SK-N-SH treated with all-trans-retinoic acid at 6 μM for 48 hours (cell line): ENCODE data around the gene DEPDC4.

Experiments used
- BACH2 ChIP-seq: fragments of 250-450 bp; sonication (Bioruptor Pico); IDR thresholded peaks from 2 replicates; pipeline ENCODE4 v1.9.0; 2021; ENCODE audit warnings: mild to moderate bottlenecking, borderline replicate concordance
- ZFP30 ChIP-seq: fragments of 450-650 bp; formaldehyde crosslinking; IDR thresholded peaks from 2 replicates; pipeline ENCODE4 v1.5.0; 2022; ENCODE audit warnings: mild to moderate bottlenecking, moderate library complexity

DNA sequence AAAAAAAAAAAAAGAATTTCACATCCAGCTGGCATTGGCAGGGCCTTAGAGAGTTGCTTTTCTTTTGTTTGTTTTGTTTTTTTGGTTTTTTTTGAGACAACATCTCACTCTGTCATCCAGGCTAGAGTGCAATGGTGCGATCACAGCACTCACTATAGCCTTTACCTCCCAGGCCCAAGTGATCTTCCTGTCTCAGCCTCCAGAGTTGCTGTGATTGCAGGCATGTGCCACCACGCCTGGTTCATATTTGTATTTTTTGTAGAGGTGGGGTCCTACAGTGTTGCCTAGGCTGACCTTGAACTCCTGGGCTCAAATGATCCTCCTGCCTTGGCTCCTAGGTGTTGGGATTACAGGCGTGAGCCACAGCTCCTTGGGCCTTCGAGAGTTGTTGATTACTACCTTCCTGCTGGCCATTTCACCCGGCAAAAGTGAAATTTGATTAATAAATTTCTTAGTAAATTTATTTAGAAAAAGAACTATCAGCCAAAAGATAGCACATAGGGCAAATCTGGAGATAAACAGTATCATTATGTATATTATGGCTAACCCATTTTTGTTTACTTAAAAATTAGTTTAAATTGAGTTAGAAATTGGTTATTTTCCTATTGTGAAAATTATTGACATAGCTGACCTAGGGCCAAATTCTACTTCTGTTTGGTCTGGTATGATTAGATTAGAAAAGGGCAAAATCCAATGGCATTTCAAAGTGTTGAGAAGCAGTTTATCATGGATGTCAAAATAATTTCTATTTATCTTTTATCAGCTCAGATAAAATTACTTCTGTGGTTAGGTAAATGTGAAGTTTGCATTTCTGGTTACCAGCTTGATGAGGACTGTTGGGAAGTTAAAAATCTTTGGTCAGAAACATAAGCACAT lies 53.6 kb downstream of the DEPDC4 start:
- TF ChIP-seq BACH2: no peak
- no peak for TF ChIP-seq ZFP30 (CRISPR knock-in tag)
